A549 (cell line): ENCODE measurements around the gene SLC16A13.
"Not testable (repeated sequence)": the region's sequence is repeated elsewhere in the genome, so short reads cannot be mapped to it uniquely, and the experiment has no call there.

Source experiments
- BHLHE40 ChIP-seq: IDR thresholded peaks from 2 replicates; pipeline ENCODE4 v1.6.1; 2012; ENCODE audit warnings: low read depth, low read length, inconsistent platforms
- CHD2 ChIP-seq: fragments of 150-350 bp; IDR thresholded peaks from 2 replicates; pipeline ENCODE4 v1.6.1; 2014; ENCODE audit warnings: low read length; ENCODE audit not compliant: partially characterized antibody
- EP300 ChIP-seq, 2 experiments: fragments of >200 bp; sonication (Bioruptor Twin); formaldehyde crosslinking; IDR thresholded peaks; 2 replicates in 1 of 2; 3 replicates in 1 of 2; pipeline ENCODE4 v1.6.1; 2016 to 2017
- NFE2L2 ChIP-seq: fragments of 150-350 bp; conservative IDR thresholded peaks from 2 replicates; pipeline ENCODE4 v1.6.1; 2014; ENCODE audit warnings: low read length
- POLR2A ChIP-seq: IDR thresholded peaks from 2 replicates; pipeline ENCODE4 v1.6.1; 2012; ENCODE audit warnings: mild to moderate bottlenecking, low read length
- RAD21 ChIP-seq, 2 experiments: fragments of >200 bp in 1 of 2; sonication (Bioruptor Twin) in 1 of 2; formaldehyde crosslinking in 1 of 2; IDR thresholded peaks in 1 of 2; conservative IDR thresholded peaks in 1 of 2; 2 replicates in 1 of 2; 3 replicates in 1 of 2; pipeline ENCODE4 v1.6.1; 2012 to 2018; ENCODE audit warnings: inconsistent platforms in 1 of 2
- RCOR1 ChIP-seq: fragments of 150-350 bp; IDR thresholded peaks from 2 replicates; pipeline ENCODE4 v1.6.1; 2014; ENCODE audit warnings: antibody characterized with exemption, low read length, low read depth
- SREBF2 ChIP-seq: fragments of 450-650 bp; IDR thresholded peaks from 2 replicates; pipeline ENCODE4 v1.6.1; 2014; ENCODE audit warnings: mild to moderate bottlenecking, moderate library complexity
- TF ChIP-seq, protein P1 (sequence below): fragments of >200 bp; sonication (Bioruptor Twin); formaldehyde crosslinking; IDR thresholded peaks from 3 replicates; pipeline ENCODE4 v1.5.1; 2016
- TF ChIP-seq, protein P2 (sequence below): IDR thresholded peaks from 2 replicates; pipeline ENCODE4 v1.6.1; 2012
- TF ChIP-seq, protein P3 (sequence below): fragments of 150-350 bp; IDR thresholded peaks from 2 replicates; pipeline ENCODE4 v1.6.1; 2014; ENCODE audit warnings: low read depth, mild to moderate bottlenecking, low read length
- TF ChIP-seq, protein P4 (sequence below): IDR thresholded peaks from 2 replicates; pipeline ENCODE4 v1.6.1; 2012
- TF ChIP-seq, protein P5 (sequence below): fragments of 450-650 bp; IDR thresholded peaks from 2 replicates; pipeline ENCODE4 v1.6.1; 2014; ENCODE audit warnings: antibody characterized with exemption

DNA sequence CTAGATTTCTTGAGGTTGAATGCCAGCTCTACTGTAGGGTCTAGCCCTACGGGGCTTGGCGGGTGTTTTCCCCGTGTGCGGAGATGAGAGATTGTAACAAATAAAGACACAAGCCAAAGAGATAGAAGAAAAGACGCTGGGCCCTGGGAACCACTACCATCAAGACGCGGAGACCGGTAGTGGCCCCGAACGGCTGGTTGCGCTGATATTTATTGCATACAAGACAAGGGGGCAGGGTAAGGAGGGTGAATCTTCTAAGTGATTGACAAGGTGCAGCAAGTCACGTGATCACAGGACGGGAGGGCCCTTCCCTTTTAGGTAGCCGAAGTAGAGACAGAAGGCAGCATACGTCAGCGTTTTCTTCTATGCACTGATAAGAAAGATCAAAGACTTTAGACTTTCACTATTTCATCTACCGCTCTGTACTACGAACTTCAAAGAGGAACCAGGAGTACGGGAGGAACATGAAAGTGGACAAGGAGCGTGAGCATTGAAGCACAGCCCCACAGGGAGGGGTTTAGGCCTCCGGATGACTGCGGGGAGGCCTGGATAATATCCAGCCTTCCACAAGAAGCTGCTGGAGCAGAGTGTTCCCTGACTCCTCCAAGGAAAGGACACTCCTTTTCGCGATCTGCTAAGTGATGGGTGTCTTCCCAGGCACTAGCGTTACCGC lies 11.0 kb downstream of the SLC16A13 start:
- TF ChIP-seq EP300 (IDR thresholded peaks at IDR 0.05); RCOR1; POLR2A; BHLHE40; SREBF2; NFE2L2; RAD21 (conservative IDR thresholded peaks at IDR 0.05 in 1 of 2, IDR thresholded peaks at IDR 0.05 in 1 of 2); CHD2: not testable (repeated sequence)
- TF ChIP-seq, protein P1, sequence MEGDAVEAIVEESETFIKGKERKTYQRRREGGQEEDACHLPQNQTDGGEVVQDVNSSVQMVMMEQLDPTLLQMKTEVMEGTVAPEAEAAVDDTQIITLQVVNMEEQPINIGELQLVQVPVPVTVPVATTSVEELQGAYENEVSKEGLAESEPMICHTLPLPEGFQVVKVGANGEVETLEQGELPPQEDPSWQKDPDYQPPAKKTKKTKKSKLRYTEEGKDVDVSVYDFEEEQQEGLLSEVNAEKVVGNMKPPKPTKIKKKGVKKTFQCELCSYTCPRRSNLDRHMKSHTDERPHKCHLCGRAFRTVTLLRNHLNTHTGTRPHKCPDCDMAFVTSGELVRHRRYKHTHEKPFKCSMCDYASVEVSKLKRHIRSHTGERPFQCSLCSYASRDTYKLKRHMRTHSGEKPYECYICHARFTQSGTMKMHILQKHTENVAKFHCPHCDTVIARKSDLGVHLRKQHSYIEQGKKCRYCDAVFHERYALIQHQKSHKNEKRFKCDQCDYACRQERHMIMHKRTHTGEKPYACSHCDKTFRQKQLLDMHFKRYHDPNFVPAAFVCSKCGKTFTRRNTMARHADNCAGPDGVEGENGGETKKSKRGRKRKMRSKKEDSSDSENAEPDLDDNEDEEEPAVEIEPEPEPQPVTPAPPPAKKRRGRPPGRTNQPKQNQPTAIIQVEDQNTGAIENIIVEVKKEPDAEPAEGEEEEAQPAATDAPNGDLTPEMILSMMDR, result not testable (repeated sequence)
- TF ChIP-seq, protein P2, sequence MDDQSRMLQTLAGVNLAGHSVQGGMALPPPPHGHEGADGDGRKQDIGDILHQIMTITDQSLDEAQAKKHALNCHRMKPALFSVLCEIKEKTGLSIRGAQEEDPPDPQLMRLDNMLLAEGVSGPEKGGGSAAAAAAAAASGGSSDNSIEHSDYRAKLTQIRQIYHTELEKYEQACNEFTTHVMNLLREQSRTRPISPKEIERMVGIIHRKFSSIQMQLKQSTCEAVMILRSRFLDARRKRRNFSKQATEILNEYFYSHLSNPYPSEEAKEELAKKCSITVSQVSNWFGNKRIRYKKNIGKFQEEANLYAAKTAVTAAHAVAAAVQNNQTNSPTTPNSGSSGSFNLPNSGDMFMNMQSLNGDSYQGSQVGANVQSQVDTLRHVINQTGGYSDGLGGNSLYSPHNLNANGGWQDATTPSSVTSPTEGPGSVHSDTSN, result not testable (repeated sequence)
- TF ChIP-seq, protein P3, sequence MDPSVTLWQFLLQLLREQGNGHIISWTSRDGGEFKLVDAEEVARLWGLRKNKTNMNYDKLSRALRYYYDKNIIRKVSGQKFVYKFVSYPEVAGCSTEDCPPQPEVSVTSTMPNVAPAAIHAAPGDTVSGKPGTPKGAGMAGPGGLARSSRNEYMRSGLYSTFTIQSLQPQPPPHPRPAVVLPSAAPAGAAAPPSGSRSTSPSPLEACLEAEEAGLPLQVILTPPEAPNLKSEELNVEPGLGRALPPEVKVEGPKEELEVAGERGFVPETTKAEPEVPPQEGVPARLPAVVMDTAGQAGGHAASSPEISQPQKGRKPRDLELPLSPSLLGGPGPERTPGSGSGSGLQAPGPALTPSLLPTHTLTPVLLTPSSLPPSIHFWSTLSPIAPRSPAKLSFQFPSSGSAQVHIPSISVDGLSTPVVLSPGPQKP, result not testable (repeated sequence)
- TF ChIP-seq, protein P4, sequence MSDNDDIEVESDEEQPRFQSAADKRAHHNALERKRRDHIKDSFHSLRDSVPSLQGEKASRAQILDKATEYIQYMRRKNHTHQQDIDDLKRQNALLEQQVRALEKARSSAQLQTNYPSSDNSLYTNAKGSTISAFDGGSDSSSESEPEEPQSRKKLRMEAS, result not testable (repeated sequence)
- TF ChIP-seq, protein P5, sequence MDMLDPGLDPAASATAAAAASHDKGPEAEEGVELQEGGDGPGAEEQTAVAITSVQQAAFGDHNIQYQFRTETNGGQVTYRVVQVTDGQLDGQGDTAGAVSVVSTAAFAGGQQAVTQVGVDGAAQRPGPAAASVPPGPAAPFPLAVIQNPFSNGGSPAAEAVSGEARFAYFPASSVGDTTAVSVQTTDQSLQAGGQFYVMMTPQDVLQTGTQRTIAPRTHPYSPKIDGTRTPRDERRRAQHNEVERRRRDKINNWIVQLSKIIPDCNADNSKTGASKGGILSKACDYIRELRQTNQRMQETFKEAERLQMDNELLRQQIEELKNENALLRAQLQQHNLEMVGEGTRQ, result peak; percentile 50; the same call in 1 of the 2 replicates
